ENCODE measurements around the gene TMEM131. TPM values are rescaled to one million over a fixed set of nuclear protein-coding genes. Genes with fewer than 3 reads are reported as not detected.
"Not testable (repeated sequence)": the region's sequence is repeated elsewhere in the genome, so short reads cannot be mapped to it uniquely, and the experiment has no call there.

Gene TMEM131
- total RNA-seq, 1 donor from 2014 or later = 52.9 TPM

DNA sequence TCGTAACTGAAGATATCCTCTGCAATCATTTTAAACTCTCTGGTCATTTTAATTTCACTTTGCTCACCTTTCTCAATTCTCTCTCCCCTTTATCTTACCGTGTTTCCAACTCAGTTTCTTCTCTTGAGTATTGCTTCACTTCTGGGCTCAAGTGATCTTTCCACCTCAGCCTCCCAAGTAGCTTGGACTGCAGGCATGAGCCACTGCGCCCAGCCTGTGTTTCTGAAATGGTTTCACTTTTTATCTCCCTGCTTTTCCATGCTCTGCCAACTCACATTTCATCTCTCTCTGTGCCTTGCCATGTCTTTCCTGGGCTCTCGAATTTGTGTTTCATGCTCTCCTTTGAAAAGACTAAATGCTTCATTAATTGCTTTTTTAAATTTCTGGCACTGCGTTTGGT, 30.5 kb upstream of the TMEM131 start:
- peaks cover 8% of the 10 kb centered on the region for H3K27me3 Mint-ChIP-seq (ENCODE audit: low read depth)
- no peak for DNase-seq (ENCODE audit: low spot score in 2 of 2, unreplicated experiment in 2 of 2)
- TF ChIP-seq, protein P1, sequence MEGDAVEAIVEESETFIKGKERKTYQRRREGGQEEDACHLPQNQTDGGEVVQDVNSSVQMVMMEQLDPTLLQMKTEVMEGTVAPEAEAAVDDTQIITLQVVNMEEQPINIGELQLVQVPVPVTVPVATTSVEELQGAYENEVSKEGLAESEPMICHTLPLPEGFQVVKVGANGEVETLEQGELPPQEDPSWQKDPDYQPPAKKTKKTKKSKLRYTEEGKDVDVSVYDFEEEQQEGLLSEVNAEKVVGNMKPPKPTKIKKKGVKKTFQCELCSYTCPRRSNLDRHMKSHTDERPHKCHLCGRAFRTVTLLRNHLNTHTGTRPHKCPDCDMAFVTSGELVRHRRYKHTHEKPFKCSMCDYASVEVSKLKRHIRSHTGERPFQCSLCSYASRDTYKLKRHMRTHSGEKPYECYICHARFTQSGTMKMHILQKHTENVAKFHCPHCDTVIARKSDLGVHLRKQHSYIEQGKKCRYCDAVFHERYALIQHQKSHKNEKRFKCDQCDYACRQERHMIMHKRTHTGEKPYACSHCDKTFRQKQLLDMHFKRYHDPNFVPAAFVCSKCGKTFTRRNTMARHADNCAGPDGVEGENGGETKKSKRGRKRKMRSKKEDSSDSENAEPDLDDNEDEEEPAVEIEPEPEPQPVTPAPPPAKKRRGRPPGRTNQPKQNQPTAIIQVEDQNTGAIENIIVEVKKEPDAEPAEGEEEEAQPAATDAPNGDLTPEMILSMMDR (IDR thresholded peaks at IDR 0.05; ENCODE audit: unreplicated experiment) = no peak
- H3K27ac Mint-ChIP-seq = no peak overlapping the region
- no peak overlapping the region for H3K4me3 Mint-ChIP-seq
- no peaks in the 10 kb centered on the region for H3K36me3 Mint-ChIP-seq
- no peaks in the 10 kb centered on the region for H3K9me3 Mint-ChIP-seq
- peaks cover 1% of the 10 kb centered on the region for H3K4me1 Mint-ChIP-seq

DNA sequence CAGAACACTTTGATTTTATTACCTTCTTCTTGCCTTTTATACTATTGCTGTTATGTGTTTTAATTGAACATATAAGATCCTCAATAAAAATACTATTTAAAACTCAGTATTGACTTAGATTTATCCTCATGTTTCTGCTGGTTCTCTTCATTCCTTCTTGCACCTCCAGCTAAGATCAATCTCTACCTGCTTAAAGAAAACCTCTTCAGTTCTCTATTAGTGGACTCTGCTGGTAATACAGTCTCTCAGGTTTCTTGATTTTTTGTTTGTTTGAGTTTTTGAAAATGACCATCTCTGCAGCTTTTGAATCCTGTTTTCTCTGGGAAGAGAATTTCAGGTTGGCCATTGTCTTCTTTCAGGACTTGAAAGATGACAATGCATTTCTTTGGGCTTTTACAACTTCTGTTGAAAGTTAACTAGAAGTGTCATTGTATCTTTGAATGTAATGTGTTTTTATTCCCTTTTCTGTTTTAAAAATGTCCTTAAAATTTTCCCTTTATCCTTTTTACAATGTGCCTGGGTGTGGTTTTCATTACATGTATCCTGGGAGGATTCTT, 29.8 kb upstream of the TMEM131 start:
- Mint-ChIP-seq H3K4me3 (no peak overlapping the region), H3K4me1 (peaks cover 1% of the 10 kb centered on the region), H3K36me3 (no peaks in the 10 kb centered on the region), H3K27ac (no peak overlapping the region), H3K27me3 (ENCODE audit: low read depth) (peaks cover 8% of the 10 kb centered on the region), H3K9me3 (peaks cover 4% of the 10 kb centered on the region)
- DNase-seq (ENCODE audit: low spot score in 2 of 2, unreplicated experiment in 2 of 2) = no peak
- TF ChIP-seq, protein P1 (IDR thresholded peaks at IDR 0.05; ENCODE audit: unreplicated experiment) = no peak

DNA sequence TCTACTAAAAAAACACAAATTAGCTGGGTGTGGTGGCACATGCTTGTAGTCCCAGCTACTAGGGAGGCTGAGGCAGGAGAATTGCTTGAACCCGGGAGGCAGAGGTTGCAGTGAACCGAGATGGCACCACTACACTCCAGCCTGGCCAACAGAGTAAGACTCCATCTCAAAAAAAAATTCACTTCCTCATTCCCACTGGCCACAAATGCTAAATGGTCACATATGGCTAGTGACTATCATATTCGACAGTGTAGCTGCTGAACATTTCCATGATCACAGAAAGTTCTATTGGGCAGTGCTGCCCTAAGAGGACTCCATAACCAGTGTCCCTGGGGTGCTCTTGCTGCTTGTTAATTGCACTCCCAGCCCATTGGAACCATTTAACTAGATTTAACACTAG, 26.3 kb upstream of the TMEM131 start:
- not testable (repeated sequence) for H3K27me3 Mint-ChIP-seq (ENCODE audit: low read depth); H3K9me3 Mint-ChIP-seq; H3K4me1 Mint-ChIP-seq; H3K4me3 Mint-ChIP-seq; H3K27ac Mint-ChIP-seq; H3K36me3 Mint-ChIP-seq; DNase-seq (ENCODE audit: low spot score in 2 of 2, unreplicated experiment in 2 of 2)

DNA sequence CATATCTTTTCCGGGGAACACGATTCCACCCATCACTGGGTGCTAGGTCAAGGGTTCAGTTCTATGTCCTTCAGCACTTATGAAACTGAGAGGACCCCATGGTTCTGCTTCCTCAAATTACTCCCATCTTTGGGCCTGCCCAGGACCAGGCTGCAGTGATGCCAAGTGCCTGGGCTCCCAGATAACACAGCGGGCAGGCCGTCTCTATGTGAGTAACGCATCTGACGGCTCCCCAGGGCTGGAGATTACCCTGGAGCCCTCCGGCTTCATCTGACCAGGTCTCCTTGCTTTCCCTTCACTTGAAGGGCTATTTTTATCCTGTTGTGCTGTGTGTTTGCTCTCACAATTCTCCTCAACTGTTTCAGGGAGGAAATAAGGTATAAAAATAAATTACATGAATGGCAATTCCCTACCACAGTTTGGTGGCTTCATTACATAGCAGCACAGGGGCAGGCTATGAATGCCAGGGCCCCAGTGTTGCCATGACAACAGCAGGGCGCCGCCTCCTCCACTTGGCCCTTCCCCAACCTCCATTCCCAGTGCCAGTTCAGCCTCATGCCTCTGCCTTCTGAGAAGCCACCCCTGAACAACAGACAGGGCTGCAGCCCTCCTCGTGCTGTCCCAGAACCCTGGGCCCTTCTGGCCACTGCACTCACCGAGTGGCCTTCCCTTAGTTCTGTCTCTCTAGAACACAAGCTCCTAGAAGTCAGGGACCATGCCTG, 25.4 kb upstream of the TMEM131 start:
- Mint-ChIP-seq H3K27ac (no peak overlapping the region), H3K4me3 (no peak overlapping the region), H3K36me3 (no peaks in the 10 kb centered on the region), H3K27me3 (ENCODE audit: low read depth) (peaks cover under 1% of the 10 kb centered on the region), H3K4me1 (peaks cover 1% of the 10 kb centered on the region), H3K9me3 (peaks cover 4% of the 10 kb centered on the region)
- TF ChIP-seq, protein P1 (IDR thresholded peaks at IDR 0.05; ENCODE audit: unreplicated experiment) = no peak
- no peak for DNase-seq (ENCODE audit: low spot score in 2 of 2, unreplicated experiment in 2 of 2)

DNA sequence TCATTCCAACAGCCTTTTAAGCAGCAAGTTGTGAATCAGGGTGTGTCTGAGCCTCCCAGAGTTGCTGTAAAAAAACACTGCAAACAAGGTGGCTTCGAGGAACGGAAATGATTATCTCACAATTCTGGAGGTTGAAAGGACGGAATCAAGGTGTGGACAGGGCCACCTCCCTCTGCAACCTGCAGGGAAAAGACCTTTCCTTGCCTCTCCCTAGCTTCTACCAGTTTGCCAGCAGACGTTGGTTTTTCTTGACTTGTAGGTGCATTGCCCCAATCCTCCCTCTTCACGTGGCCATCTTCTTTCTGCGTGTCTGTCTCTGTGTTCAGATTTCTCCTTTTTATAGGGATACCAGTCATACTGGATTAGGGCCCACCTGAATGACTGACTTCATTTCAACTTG, 24.8 kb upstream of the TMEM131 start:
- H3K27me3 Mint-ChIP-seq (ENCODE audit: low read depth) = no peaks in the 10 kb centered on the region
- TF ChIP-seq, protein P1 (IDR thresholded peaks at IDR 0.05; ENCODE audit: unreplicated experiment) = no peak
- no peak for DNase-seq (ENCODE audit: low spot score in 2 of 2, unreplicated experiment in 2 of 2)

DNA sequence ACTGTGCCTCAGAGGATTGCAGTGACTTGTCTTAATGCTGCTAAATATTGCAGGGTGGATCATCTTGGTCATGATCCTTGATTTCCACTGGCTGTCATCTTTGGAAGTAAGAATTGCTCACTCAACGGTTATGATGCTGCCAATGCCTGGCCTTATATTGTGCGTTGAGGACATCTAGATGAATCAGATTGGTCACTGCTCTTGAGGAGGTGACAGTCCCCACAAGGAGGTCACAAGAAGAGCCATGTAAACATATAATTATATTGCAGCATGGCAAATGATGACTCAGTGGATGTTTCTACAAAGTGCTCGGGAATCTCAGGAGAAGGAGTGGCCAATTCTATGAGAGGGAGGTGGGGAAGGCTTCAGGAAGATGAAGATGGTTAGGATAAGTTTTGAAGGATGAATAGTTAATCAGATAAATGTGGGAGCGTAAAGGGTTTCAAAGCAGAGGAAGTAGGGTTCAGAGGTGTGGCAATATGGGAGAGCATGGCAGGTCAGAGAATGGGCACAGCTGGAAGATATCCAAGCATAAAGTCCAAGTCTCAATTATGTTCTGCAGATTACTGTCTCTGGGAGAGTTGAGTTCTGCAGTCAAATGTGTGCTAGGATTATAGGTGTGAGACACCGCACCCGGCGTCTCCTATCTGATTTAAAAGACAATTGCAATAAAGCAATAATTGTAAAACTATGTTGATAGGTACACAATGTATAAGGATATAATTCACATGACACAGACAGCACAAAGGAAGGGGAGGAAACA, 21.3 kb upstream of the TMEM131 start:
- Mint-ChIP-seq H3K27me3 (ENCODE audit: low read depth) (no peaks in the 10 kb centered on the region), H3K4me3 (no peak overlapping the region), H3K9me3 (peaks cover 4% of the 10 kb centered on the region), H3K4me1 (peaks cover 1% of the 10 kb centered on the region), H3K27ac (no peak overlapping the region), H3K36me3 (no peaks in the 10 kb centered on the region)
- no peak for DNase-seq (ENCODE audit: low spot score in 2 of 2, unreplicated experiment in 2 of 2)
- TF ChIP-seq, protein P1 (IDR thresholded peaks at IDR 0.05; ENCODE audit: unreplicated experiment) = no peak

More for the DNA sequence above, 24.8 kb upstream of the TMEM131 start:
- no peaks in the 10 kb centered on the region for H3K36me3 Mint-ChIP-seq
- no peak overlapping the region for H3K27ac Mint-ChIP-seq
- peaks cover 1% of the 10 kb centered on the region for H3K4me1 Mint-ChIP-seq
- peaks cover 4% of the 10 kb centered on the region for H3K9me3 Mint-ChIP-seq
- no peak overlapping the region for H3K4me3 Mint-ChIP-seq

All from mesothelial cell of epicardium (in vitro differentiated cells).